Raji (cell line): ENCODE data around the gene DTHD1.

Source experiments
- POLR2A ChIP-seq: IDR thresholded peaks from 2 replicates; pipeline ENCODE4 v1.6.1; 2011; ENCODE audit warnings: low read depth, low read length, control low read depth; ENCODE audit not compliant: insufficient read depth

Gene DTHD1

GRCh38 chr4:36256398-36256891 is 25.0 kb upstream of the DTHD1 start:
- no peak for TF ChIP-seq POLR2A

GRCh38 chr4:36260731-36261130 is 20.7 kb upstream of the DTHD1 start:
- no peak for TF ChIP-seq POLR2A

- TF ChIP-seq POLR2A, result no peak
Observed at GRCh38 chr4:36264207-36264826, 17.1 kb upstream of the DTHD1 start.

DNA sequence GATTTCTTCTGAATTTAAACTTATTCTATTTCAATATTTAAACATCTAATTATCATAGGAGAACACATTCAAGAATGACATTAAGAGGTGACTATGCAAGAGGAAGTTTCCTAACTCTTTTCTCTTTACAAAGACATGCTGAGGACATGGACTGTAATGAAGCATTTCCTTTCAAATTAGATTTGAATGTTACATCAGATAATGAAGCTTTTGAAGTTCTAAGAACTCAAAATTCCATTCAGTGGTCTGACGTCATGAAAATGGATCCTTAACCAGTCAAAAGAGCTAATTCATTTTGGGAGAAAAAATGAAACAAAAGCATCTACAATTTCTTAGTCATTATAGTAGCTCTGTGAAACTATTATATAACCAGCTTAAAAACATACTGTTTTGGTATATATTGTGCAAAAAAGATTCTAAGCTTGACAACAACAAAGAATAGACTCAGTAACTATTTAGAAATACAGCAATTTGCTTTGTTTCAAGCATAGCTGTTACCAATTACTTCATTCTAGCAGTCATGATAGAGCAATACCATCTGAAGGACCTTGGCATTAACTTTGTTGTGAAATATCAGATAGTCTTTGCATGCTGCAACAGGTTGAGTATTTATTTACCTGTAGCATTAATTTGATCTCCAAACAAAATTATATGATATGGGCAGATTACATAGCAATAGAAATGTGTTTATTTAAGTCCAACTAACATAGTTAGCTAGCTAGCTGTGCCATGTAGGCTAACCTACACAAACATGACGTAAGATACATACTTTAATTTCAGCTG is 13.7 kb upstream of the DTHD1 start:
- TF ChIP-seq POLR2A, result no peak

DNA sequence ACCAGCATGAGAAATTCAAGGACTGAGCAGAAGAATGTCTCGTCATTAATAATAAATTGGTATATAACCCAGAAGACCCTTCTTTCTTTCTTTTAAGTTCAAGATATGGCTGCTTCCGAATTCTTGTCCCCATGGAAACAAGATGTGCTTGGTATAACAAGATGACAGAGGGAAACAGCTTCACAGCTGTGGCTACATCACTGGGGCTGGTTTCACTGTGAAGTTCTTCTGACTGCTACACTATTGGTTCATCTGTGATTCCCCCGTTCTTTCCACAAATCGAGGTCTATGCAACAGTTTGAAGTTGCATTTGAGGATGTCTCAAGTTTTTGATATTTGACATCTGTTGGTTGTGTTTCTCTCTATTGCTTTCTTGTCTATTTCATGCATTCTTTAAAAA is 12.3 kb upstream of the DTHD1 start:
- no peak for TF ChIP-seq POLR2A

DNA sequence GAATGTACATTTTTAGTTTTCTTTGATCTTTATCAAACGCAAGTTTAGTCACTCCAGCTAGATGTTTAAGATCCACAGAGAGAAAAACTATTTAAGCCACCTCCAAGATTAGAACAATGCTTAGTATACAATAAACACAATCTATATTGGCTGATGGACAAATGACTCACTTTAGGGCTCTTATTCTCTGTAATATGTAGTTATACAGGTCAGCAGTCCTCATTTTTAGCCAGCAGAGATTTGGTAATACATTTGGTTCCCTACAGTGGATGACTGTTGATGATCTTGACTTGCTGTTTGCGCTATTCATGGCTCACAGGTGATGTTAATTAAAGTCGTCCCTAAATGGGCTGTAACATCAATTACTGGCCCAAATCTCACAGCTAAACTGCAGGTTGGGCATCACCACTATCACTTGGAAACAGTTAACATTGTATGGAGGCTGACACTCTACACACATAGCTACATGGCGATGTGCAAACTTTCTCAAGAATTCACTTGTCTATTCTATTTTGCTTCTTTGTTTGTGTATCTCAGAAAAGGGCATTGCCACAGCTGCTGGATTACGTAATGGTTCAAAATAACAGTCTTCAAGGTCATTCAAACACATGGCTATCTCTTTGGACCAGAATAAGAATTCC is 11.8 kb upstream of the DTHD1 start:
- no peak for TF ChIP-seq POLR2A

DNA sequence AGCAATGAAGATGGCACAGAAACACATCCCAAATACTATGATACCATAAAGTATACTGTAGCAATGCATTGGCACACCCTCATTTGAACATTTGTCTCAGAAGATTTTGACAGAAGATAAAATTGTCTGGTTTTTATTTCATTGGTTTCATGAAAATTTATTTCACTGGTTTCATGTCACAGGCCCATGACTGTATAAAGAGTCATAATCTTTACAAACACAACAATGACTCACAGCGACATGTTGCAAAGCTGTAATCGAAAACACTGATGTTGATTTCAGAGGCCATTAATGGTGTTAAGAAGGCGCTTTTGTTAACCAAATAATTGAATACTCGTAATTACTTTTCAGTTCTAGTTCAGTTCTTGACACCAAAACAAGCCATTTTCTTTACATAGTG is 8.1 kb upstream of the DTHD1 start:
- TF ChIP-seq POLR2A, result no peak

- no peak for TF ChIP-seq POLR2A
Observed at GRCh38 chr4:36274158-36274557, 7.3 kb upstream of the DTHD1 start.

DNA sequence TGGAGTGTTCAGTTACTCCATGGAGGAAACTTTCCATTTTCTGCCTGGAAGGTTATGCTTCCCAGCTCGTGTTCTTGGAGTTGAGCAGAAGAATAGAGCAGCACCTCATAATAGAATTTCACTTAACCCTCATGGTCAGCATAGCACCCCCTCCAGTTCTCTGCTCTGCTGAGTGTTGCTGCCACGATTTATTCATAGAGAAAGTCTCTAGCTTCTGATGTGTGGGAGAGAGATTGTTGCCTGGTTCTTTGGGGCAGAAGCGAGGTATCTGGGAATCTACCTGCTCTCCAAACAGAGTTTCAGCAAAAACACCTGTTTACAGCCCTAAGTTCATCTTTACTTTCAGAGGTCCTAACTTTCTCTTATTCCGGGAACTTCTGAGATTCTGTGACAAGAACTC is 3.9 kb upstream of the DTHD1 start:
- no peak for TF ChIP-seq POLR2A

GRCh38 chr4:36278789-36279188 is 2.6 kb upstream of the DTHD1 start:
- no peak for TF ChIP-seq POLR2A

DNA sequence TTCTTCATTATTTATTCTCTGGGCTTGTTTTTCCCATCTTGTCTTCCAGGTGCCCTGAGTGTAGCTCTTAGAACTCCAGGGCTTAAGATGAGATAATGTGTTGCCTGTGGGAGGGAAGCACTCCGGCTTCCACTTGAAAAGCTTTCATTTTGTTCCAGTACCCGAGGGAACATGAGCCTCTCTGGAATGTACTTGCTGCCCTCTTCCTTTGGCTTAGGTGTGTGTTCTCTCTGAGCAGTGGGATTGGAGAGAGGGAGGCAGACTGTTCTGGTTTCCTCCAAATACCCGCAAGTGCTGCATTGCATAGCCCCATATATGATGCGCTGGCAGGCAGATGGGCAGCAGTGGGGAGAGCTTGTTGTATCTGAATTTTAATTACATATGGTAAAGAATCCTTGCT is 861 bp upstream of the DTHD1 start:
- TF ChIP-seq POLR2A, result no peak

GRCh38 chr4:36282503-36283030 is 1.2 kb downstream of the DTHD1 start:
- TF ChIP-seq POLR2A, result no peak

- TF ChIP-seq POLR2A, result no peak
Observed at GRCh38 chr4:36283912-36284465, 2.6 kb downstream of the DTHD1 start.

DNA sequence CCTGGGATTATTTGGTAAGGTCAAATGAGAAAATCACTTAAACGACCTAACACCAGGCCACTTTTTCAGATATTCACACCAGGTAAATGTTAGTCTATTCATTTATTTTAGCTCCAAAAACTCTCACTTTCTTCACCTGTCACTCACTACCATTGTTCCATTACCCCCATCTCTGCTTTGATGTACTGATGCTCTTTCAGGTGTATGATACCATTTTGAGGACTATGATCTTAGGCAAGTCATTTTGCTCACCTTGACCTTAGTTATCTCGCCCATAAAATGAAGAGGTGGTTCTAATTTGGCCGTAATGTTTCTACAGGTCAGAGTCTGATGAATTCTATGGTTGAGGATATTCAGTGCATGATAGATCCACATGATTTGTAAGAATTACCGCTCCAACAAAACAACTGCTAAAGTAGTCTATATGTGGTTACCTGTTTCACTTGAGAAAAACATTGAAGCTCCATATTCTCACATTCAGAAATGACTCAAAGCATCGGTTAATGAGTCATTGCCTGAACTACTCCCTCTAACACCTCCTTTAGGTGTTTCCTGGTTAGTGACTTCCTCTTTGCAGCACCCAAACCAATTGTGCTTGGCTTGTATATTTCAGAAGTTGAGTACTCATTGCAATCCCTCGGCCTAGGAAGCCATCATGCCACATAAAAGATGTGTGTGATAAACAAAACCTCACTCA is 4.5 kb downstream of the DTHD1 start:
- no peak for TF ChIP-seq POLR2A

- no peak for TF ChIP-seq POLR2A
Observed at GRCh38 chr4:36286481-36286871, 5.1 kb downstream of the DTHD1 start.
